PC-9 (cell line): ENCODE results near the gene BUD31.

Experiments used
- CTCF ChIP-seq: fragments of 200-600 bp; sonication (generic); conservative IDR thresholded peaks from 2 replicates; pipeline ENCODE4 v1.6.1; 2017; ENCODE audit warnings: mixed run types, antibody characterized with exemption, mild to moderate bottlenecking, moderate library complexity
- EZH2 ChIP-seq: fragments of 200-600 bp; sonication (generic); IDR thresholded peaks from 2 replicates; pipeline ENCODE4 v1.8.0; 2017; ENCODE audit warnings: antibody characterized with exemption, low read depth

- TF ChIP-seq CTCF (no peak), EZH2 (no peak)
Observed at GRCh38 chr7:99468336-99468918, 59.7 kb downstream of the BUD31 start.
